ENCODE data around the gene SNAP47. TPM values are rescaled to one million over a fixed set of nuclear protein-coding genes. Genes with fewer than 3 reads are reported as not detected.

SNAP47 gene
- total RNA-seq, 4 donors from 2014 or later, result 11.3 to 28.5 (median 20.2) TPM

GRCh38 chr1:227729144-227729880 is 5.9 kb upstream of the SNAP47 start:
- Histone ChIP-seq H3K4me3 (peak overlapping the region; percentile 36 to 81 (median 60)), H3K9me3 (no peaks in the 10 kb centered on the region), H3K36me3 (peaks cover 0 to 23% (median 12%) of the 10 kb centered on the region in 3 donors), H3K27me3 (no peaks in the 10 kb centered on the region), H3K27ac (peak overlapping the region; percentile 26 to 81 (median 76)), H3K4me1 (peaks cover 33 to 53% (median 37%) of the 10 kb centered on the region in 3 donors)
- intact Hi-C loops (cut with DNase I), result no loop called here
- WGBS, 2 donors, result 33 to 64% methylated on average over 1 to 3 of the region's 5 CpGs
- DNase-seq, result no peak
- TF ChIP-seq POLR2A (IDR thresholded peaks at IDR 0.05) (no peak), CTCF (IDR thresholded peaks at IDR 0.05) (no peak)

DNA sequence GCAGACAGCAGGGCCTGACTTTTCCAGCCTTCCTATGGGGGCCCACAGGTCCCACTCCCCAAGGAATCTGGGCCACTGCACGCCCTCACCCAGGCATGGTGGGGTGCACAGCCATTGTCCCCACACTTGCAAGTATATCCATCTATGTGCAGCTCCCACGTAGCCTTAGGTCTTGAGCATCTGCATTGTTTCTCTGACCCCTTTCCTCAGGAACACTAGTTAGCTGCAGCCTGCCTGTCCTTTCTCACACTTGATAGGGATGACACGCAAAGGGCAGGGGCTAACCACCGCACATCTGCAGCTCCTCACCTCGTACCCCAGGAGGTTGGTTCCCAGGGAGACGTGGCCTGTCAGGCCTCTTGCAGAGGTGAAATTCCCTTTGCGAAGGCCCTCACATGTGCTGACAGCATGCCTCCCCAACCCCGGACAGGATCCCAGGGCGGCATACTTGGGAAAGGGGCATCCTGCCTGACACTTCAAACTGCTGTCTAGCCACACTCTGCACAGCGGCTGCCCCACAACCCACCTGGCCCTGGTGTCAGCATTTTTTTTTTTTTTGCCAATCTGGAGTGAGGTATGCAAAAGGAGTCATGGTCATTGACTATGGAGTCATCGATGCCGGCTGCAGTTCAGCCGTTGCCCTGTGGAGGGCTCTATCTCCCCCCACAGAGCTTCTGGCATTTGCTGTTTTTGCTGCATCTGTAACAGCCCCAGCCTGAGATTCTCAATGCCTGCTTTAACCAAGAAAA is 5.2 kb upstream of the SNAP47 start:
- no peak overlapping the region for H3K4me3 ChIP-seq
- peaks cover 0 to 23% (median 12%) of the 10 kb centered on the region in 3 donors for H3K36me3 ChIP-seq
- TF ChIP-seq POLR2A (IDR thresholded peaks at IDR 0.05) (no peak), CTCF (IDR thresholded peaks at IDR 0.05) (peak; percentile 23 to 67 (median 60))
- intact Hi-C loops (cut with DNase I), result no loop called here
- no peak for DNase-seq
- no peaks in the 10 kb centered on the region for H3K9me3 ChIP-seq
- H3K4me1 ChIP-seq, result peaks cover 33 to 58% (median 38%) of the 10 kb centered on the region in 3 donors
- H3K27ac ChIP-seq, result peak overlapping the region in 1 of 4 donors; percentile 2
- no peaks in the 10 kb centered on the region for H3K27me3 ChIP-seq
- 32 to 56% methylated on average over 5 to 11 of the region's 13 CpGs for WGBS, 2 donors

- Histone ChIP-seq H3K4me3 (no peak overlapping the region), H3K36me3 (peaks cover 0 to 23% (median 12%) of the 10 kb centered on the region in 3 donors), H3K27ac (peak overlapping the region in 1 of 4 donors; percentile 9), H3K27me3 (no peaks in the 10 kb centered on the region), H3K9me3 (no peaks in the 10 kb centered on the region), H3K4me1 (peaks cover 34 to 60% (median 38%) of the 10 kb centered on the region in 3 donors)
- TF ChIP-seq POLR2A (IDR thresholded peaks at IDR 0.05) (no peak), CTCF (IDR thresholded peaks at IDR 0.05) (no peak)
- WGBS, 2 donors, result 50 to 90% methylated on average over 2 to 7 of the region's 16 CpGs
- intact Hi-C loops (cut with DNase I), result no loop called here
- no peak for DNase-seq
These were observed 4.5 kb upstream of the SNAP47 start for GRCh38 chr1:227730630-227731151.

DNA sequence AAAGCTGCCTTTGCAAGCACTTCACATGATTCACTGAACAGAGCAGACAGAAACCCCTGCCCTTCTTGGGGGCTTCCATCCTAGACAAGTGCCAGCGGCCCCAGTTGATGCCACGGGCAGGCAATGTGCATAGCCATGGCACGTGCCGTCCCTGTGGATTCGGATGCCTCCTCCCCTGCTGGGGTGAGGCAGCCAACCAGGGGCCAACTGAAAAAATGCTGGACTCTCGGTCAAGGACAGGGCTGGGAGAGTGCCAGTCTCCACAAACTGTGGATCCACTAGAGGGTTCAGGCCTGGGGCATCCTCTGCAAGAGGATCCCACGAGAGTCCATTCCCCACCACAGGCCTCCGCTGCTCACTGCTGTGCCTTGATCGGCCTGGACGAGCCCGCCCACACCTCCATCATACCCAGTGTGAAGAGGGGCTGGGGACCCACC is 4.0 kb upstream of the SNAP47 start:
- TF ChIP-seq CTCF (IDR thresholded peaks at IDR 0.05) (no peak), POLR2A (IDR thresholded peaks at IDR 0.05) (no peak)
- H3K27ac ChIP-seq, result no peak overlapping the region
- H3K36me3 ChIP-seq, result peaks cover 0 to 23% (median 12%) of the 10 kb centered on the region in 3 donors
- no peak overlapping the region for H3K4me3 ChIP-seq
- no peaks in the 10 kb centered on the region for H3K9me3 ChIP-seq
- H3K27me3 ChIP-seq, result no peaks in the 10 kb centered on the region
- H3K4me1 ChIP-seq, result peaks cover 39 to 65% (median 44%) of the 10 kb centered on the region in 3 donors
- 80% methylated on average over 4 of the region's 11 CpGs; no CpG with 5 or more reads in 1 of the 2 donors for WGBS, 2 donors
- DNase-seq, result no peak
- intact Hi-C loops (cut with DNase I), result no loop called here

Data from esophagus squamous epithelium (tissue), 5 donors.